Muscle of leg (tissue), 11 donors: ENCODE measurements around the gene REEP5. TPM values are rescaled to one million over a fixed set of nuclear protein-coding genes. Genes with fewer than 3 reads are reported as not detected.
"Not testable (repeated sequence)": the region's sequence is repeated elsewhere in the genome, so short reads cannot be mapped to it uniquely, and the experiment has no call there.

Experiments used
- DNase-seq: peaks from one replicate; pipeline ENCODE4 v3.0.0; 2013
- H3K27ac ChIP-seq: one replicate; pipeline ENCODE4 v1.5.1; 2013; ENCODE audit warnings: mild to moderate bottlenecking, low read length, control low read depth
- H3K27me3 ChIP-seq: one replicate; pipeline ENCODE4 v1.6.1; 2013; ENCODE audit warnings: low read length; ENCODE audit not compliant: control insufficient read depth, insufficient read depth
- H3K36me3 ChIP-seq: one replicate; pipeline ENCODE4 v1.6.1; 2013; ENCODE audit warnings: low read length; ENCODE audit not compliant: control insufficient read depth, insufficient read depth
- H3K4me1 ChIP-seq: one replicate; pipeline ENCODE4 v1.6.1; 2013; ENCODE audit warnings: low read length; ENCODE audit not compliant: control insufficient read depth, insufficient read depth
- H3K4me3 ChIP-seq: one replicate; pipeline ENCODE4 v1.5.1; 2013; ENCODE audit warnings: low read length, control low read depth
- H3K9me3 ChIP-seq: replicated peaks from 2 replicates; pipeline ENCODE4 v1.6.1; 2013; ENCODE audit warnings: low read depth, low read length; ENCODE audit not compliant: control insufficient read depth
- WGBS: methylation state at CpG from one replicate; pipeline ENCODE4 v1.1.5; 2013; ENCODE audit warnings: missing lambda C conversion rate; ENCODE audit not compliant: insufficient coverage; 5-methylcytosine and 5-hydroxymethylcytosine counted together
- polyA plus RNA-seq, 8 donors: library from polyadenylated mRNA; unstranded; fragments of 120-200 nt; gene quantifications; one replicate each; pipeline versions ENCODE4 v1.2.1 to v1.2.3, GENCODE V29; 2013; ENCODE audit warnings: inconsistent platforms in 1 of 8, low replicate concordance in 1 of 8; ENCODE audit not compliant: insufficient read length in 8 of 8, insufficient read depth in 1 of 8
- total RNA-seq: library from RNA; stranded (reverse); fragments of 120-200 nt; gene quantifications from one replicate; pipeline ENCODE4 v1.2.4, GENCODE V29; 2013

REEP5 gene
- total and polyA plus RNA-seq, 9 donors, result 37.8 to 77.9 (median 69.1) TPM

- 93% methylated on average over 6 of the region's 13 CpGs for WGBS
Measured at GRCh38 chr5:112892776-112893175, 29.3 kb downstream of the REEP5 start.

GRCh38 chr5:112892066-112892465, 30.0 kb downstream of the REEP5 start:
- not testable (repeated sequence) for H3K27ac ChIP-seq, H3K9me3 ChIP-seq, H3K4me1 ChIP-seq, H3K4me3 ChIP-seq, H3K27me3 ChIP-seq, DNase-seq
- H3K36me3 ChIP-seq, result peaks cover 21% of the 10 kb centered on the region
- WGBS, result 93% methylated on average over 3 of the region's 8 CpGs

More at GRCh38 chr5:112892776-112893175, 29.3 kb downstream of the REEP5 start:
- no peak for DNase-seq
- Histone ChIP-seq H3K4me3 (no peak overlapping the region), H3K27ac (no peak overlapping the region), H3K4me1 (no peaks in the 10 kb centered on the region), H3K9me3 (no peaks in the 10 kb centered on the region), H3K36me3 (peaks cover 20% of the 10 kb centered on the region), H3K27me3 (no peaks in the 10 kb centered on the region)

GRCh38 chr5:112886975-112887374, 35.1 kb downstream of the REEP5 start:
- H3K9me3 ChIP-seq, result no peaks in the 10 kb centered on the region

GRCh38 chr5:112885001-112885400, 37.0 kb downstream of the REEP5 start:
- Histone ChIP-seq H3K9me3 (no peaks in the 10 kb centered on the region), H3K4me1 (peaks cover 2% of the 10 kb centered on the region), H3K27ac (no peak overlapping the region), H3K4me3 (no peak overlapping the region), H3K27me3 (no peaks in the 10 kb centered on the region), H3K36me3 (peaks cover 42% of the 10 kb centered on the region)
- no peak for DNase-seq
- 100% methylated on average over 2 of the region's 3 CpGs for WGBS

More at GRCh38 chr5:112886975-112887374, 35.1 kb downstream of the REEP5 start:
- Histone ChIP-seq H3K36me3 (peaks cover 46% of the 10 kb centered on the region), H3K27ac (no peak overlapping the region), H3K4me3 (no peak overlapping the region), H3K27me3 (no peaks in the 10 kb centered on the region), H3K4me1 (no peaks in the 10 kb centered on the region)
- DNase-seq, result no peak
- WGBS, result 88% methylated on average over 4 of the region's 4 CpGs

- Histone ChIP-seq H3K9me3 (no peaks in the 10 kb centered on the region), H3K4me1 (peaks cover 5% of the 10 kb centered on the region), H3K27ac (no peak overlapping the region), H3K27me3 (no peaks in the 10 kb centered on the region), H3K36me3 (peaks cover 48% of the 10 kb centered on the region), H3K4me3 (no peak overlapping the region)
- 78% methylated on average over 2 of the region's 2 CpGs for WGBS
- no peak for DNase-seq
Measured at GRCh38 chr5:112883192-112883591, 38.8 kb downstream of the REEP5 start.

GRCh38 chr5:112880219-112880964, 41.6 kb downstream of the REEP5 start:
- no peak overlapping the region for H3K4me3 ChIP-seq
- peaks cover 42% of the 10 kb centered on the region for H3K36me3 ChIP-seq
- DNase-seq, result peak; percentile 89
- no peaks in the 10 kb centered on the region for H3K27me3 ChIP-seq
- WGBS, result 80% methylated on average over 2 of the region's 2 CpGs
- H3K4me1 ChIP-seq, result peaks cover 5% of the 10 kb centered on the region
- peak overlapping the region; percentile 14 for H3K27ac ChIP-seq
- H3K9me3 ChIP-seq, result no peaks in the 10 kb centered on the region

GRCh38 chr5:112878760-112879159, 43.3 kb downstream of the REEP5 start:
- DNase-seq, result no peak
- peaks cover 31% of the 10 kb centered on the region for H3K36me3 ChIP-seq
- no peaks in the 10 kb centered on the region for H3K9me3 ChIP-seq
- H3K4me3 ChIP-seq, result no peak overlapping the region
- peaks cover 5% of the 10 kb centered on the region for H3K4me1 ChIP-seq
- no peaks in the 10 kb centered on the region for H3K27me3 ChIP-seq
- WGBS, result no CpG with 5 or more reads among the region's 4 CpGs
- H3K27ac ChIP-seq, result no peak overlapping the region

- no peaks in the 10 kb centered on the region for H3K27me3 ChIP-seq
- H3K27ac ChIP-seq, result no peak overlapping the region
- no peaks in the 10 kb centered on the region for H3K9me3 ChIP-seq
- DNase-seq, result no peak
- peaks cover 5% of the 10 kb centered on the region for H3K4me1 ChIP-seq
- H3K36me3 ChIP-seq, result peaks cover 25% of the 10 kb centered on the region
- H3K4me3 ChIP-seq, result no peak overlapping the region
- WGBS, result 81% methylated on average over 2 of the region's 4 CpGs
Measured at GRCh38 chr5:112878101-112878500, 43.9 kb downstream of the REEP5 start.

- 30% methylated on average over 2 of the region's 2 CpGs for WGBS
- H3K4me3 ChIP-seq, result no peak overlapping the region
- H3K27ac ChIP-seq, result no peak overlapping the region
Measured at GRCh38 chr5:112876362-112876761, 45.7 kb downstream of the REEP5 start.

GRCh38 chr5:112870966-112871365, 51.1 kb downstream of the REEP5 start:
- Histone ChIP-seq H3K4me1 (no peaks in the 10 kb centered on the region), H3K9me3 (no peaks in the 10 kb centered on the region), H3K36me3 (peaks cover 37% of the 10 kb centered on the region), H3K27ac (no peak overlapping the region), H3K27me3 (no peaks in the 10 kb centered on the region), H3K4me3 (no peak overlapping the region)
- DNase-seq, result no peak
- WGBS, result no CpG with 5 or more reads among the region's 3 CpGs

More at GRCh38 chr5:112876362-112876761, 45.7 kb downstream of the REEP5 start:
- no peak for DNase-seq
- Histone ChIP-seq H3K4me1 (peaks cover 5% of the 10 kb centered on the region), H3K36me3 (peaks cover 17% of the 10 kb centered on the region), H3K27me3 (no peaks in the 10 kb centered on the region), H3K9me3 (no peaks in the 10 kb centered on the region)
